Trophoblast cell (in vitro differentiated cells and primary cell): ENCODE results near the gene AGBL1.

Experiments
- DNase-seq, 2 donors: peaks; one replicate each; pipeline ENCODE4 v3.0.0-alpha.2; 2016
- H2AFZ ChIP-seq: 2 replicates; pipeline ENCODE4 v1.6.1; 2013; ENCODE audit warnings: low read length, moderate library complexity, mild to moderate bottlenecking; ENCODE audit not compliant: insufficient read depth, poor library complexity
- H2AK5ac ChIP-seq: 2 replicates; pipeline ENCODE4 v1.6.1; 2013; ENCODE audit warnings: mild to moderate bottlenecking, low read length
- H2BK120ac ChIP-seq: 2 replicates; pipeline ENCODE4 v1.6.1; 2013; ENCODE audit warnings: low read length, mild to moderate bottlenecking, moderate library complexity; ENCODE audit not compliant: insufficient read depth, poor library complexity
- H2BK12ac ChIP-seq: 2 replicates; pipeline ENCODE4 v1.6.1; 2013; ENCODE audit warnings: mild to moderate bottlenecking, low read length, moderate library complexity
- H2BK5ac ChIP-seq: 2 replicates; pipeline ENCODE4 v1.6.1; 2013; ENCODE audit warnings: low read length, low read depth, moderate library complexity, mild to moderate bottlenecking; ENCODE audit not compliant: poor library complexity
- H3K14ac ChIP-seq: 2 replicates; pipeline ENCODE4 v1.6.1; 2013; ENCODE audit warnings: mild to moderate bottlenecking, low read length
- H3K18ac ChIP-seq: 2 replicates; pipeline ENCODE4 v1.6.1; 2013; ENCODE audit warnings: mild to moderate bottlenecking, low read length
- H3K23ac ChIP-seq: 2 replicates; pipeline ENCODE4 v1.6.1; 2013; ENCODE audit warnings: low read length
- H3K27ac ChIP-seq: 2 replicates; pipeline ENCODE4 v1.5.1; 2013; ENCODE audit warnings: low read depth, mild to moderate bottlenecking, inconsistent platforms, low read length, moderate library complexity
- H3K27me3 ChIP-seq: 2 replicates; pipeline ENCODE4 v1.6.1; 2013; ENCODE audit warnings: inconsistent platforms, mild to moderate bottlenecking, low read length, moderate library complexity; ENCODE audit not compliant: insufficient read depth
- H3K36me3 ChIP-seq, 2 experiments: 1 replicate in 1 of 2; 2 replicates in 1 of 2; pipeline ENCODE4 v1.6.1; 2013; ENCODE audit warnings: low read length in 2 of 2, mild to moderate bottlenecking in 2 of 2, moderate library complexity in 1 of 2; ENCODE audit not compliant: insufficient read depth in 2 of 2, control insufficient read depth in 1 of 2
- H3K4ac ChIP-seq: 2 replicates; pipeline ENCODE4 v1.6.1; 2013; ENCODE audit warnings: low read depth, mild to moderate bottlenecking, low read length, moderate library complexity
- H3K4me1 ChIP-seq, 2 experiments: 1 replicate in 1 of 2; 2 replicates in 1 of 2; pipeline ENCODE4 v1.6.1; 2013; ENCODE audit warnings: low read length in 2 of 2, mild to moderate bottlenecking in 2 of 2, moderate library complexity in 1 of 2; ENCODE audit not compliant: insufficient read depth in 2 of 2, control insufficient read depth in 1 of 2
- H3K4me2 ChIP-seq: 2 replicates; pipeline ENCODE4 v1.6.1; 2013; ENCODE audit warnings: inconsistent platforms, mild to moderate bottlenecking, low read length, moderate library complexity
- H3K4me3 ChIP-seq: 2 replicates; pipeline ENCODE4 v1.5.1; 2013; ENCODE audit warnings: mild to moderate bottlenecking, low read depth, low read length, inconsistent platforms
- H3K79me1 ChIP-seq: one replicate; pipeline ENCODE4 v1.6.1; 2013; ENCODE audit warnings: low read length
- H3K79me2 ChIP-seq: 2 replicates; pipeline ENCODE4 v1.6.1; 2013; ENCODE audit warnings: low read length, mild to moderate bottlenecking; ENCODE audit not compliant: control insufficient read depth, insufficient read depth, poor library complexity
- H3K9ac ChIP-seq: 2 replicates; pipeline ENCODE4 v1.6.1; 2013; ENCODE audit warnings: mild to moderate bottlenecking, low read length
- H3K9me3 ChIP-seq: 2 replicates; pipeline ENCODE4 v1.6.1; 2013; ENCODE audit warnings: low read depth, mild to moderate bottlenecking, control low read depth, inconsistent platforms, low read length; ENCODE audit not compliant: insufficient read depth
- H4K12ac ChIP-seq: 2 replicates; pipeline ENCODE4 v1.6.1; 2013; ENCODE audit warnings: low read depth, mild to moderate bottlenecking, low read length, moderate library complexity
- H4K8ac ChIP-seq: 2 replicates; pipeline ENCODE4 v1.6.1; 2013; ENCODE audit warnings: low read depth, mild to moderate bottlenecking, low read length, moderate library complexity
- H4K91ac ChIP-seq: one replicate; pipeline ENCODE4 v1.6.1; 2013; ENCODE audit warnings: low read depth, mild to moderate bottlenecking, low read length, moderate library complexity
- WGBS: extraction: QIAGEN DNeasy Blood & Tissue Kit; methylation state at CpG from one replicate; pipeline ENCODE4 v1.1.7; 2013; ENCODE audit warnings: missing lambda C conversion rate; ENCODE audit not compliant: insufficient read length, insufficient coverage; ENCODE audit errors: extremely low coverage; 5-methylcytosine and 5-hydroxymethylcytosine counted together

AGBL1 gene

DNA sequence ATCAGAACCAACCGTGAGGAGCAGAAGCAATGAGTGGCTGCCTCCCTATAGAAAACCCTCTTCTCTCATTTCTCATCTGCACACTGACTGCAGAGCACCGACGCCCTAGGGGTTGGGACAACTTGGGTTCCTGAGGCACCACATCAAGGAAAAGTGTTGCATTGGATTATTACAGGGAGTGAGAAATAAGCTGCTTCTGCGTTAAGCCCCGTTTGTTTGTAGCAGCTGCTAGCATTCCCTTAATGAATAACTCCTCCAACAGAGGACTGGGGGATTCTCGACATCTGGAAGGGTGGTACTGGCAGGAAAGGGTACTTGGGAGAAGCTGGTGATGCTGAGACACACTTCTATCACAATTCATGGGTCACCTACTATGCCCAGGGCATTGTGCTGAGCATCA, 25.3 kb upstream of the AGBL1 start:
- no peak overlapping the region for H3K27ac ChIP-seq
- H3K4me3 ChIP-seq = no peak overlapping the region
- no peak overlapping the region for H2AK5ac ChIP-seq
- peaks cover 1% of the 10 kb centered on the region for H3K9me3 ChIP-seq
- no peak overlapping the region for H2BK5ac ChIP-seq
- H4K91ac ChIP-seq = no peak overlapping the region
- no peaks in the 10 kb centered on the region for H3K79me1 ChIP-seq
- no peak overlapping the region for H3K9ac ChIP-seq
- H3K4me2 ChIP-seq = no peak overlapping the region
- no peak overlapping the region for H3K23ac ChIP-seq
- H3K4ac ChIP-seq = no peak overlapping the region
- no peak overlapping the region for H4K12ac ChIP-seq
- no peak overlapping the region for H3K18ac ChIP-seq
- H4K8ac ChIP-seq = no peak overlapping the region
- H3K27me3 ChIP-seq = no peaks in the 10 kb centered on the region
- no peak overlapping the region for H2BK120ac ChIP-seq
- DNase-seq = no peak
- no peaks in the 10 kb centered on the region for H3K4me1 ChIP-seq
- no peak overlapping the region for H2AFZ ChIP-seq
- no peak overlapping the region for H2BK12ac ChIP-seq
- H3K14ac ChIP-seq = no peak overlapping the region
- H3K36me3 ChIP-seq = no peaks in the 10 kb centered on the region
- H3K79me2 ChIP-seq = no peaks in the 10 kb centered on the region
- WGBS = no CpG with 5 or more reads among the region's 6 CpGs

DNA sequence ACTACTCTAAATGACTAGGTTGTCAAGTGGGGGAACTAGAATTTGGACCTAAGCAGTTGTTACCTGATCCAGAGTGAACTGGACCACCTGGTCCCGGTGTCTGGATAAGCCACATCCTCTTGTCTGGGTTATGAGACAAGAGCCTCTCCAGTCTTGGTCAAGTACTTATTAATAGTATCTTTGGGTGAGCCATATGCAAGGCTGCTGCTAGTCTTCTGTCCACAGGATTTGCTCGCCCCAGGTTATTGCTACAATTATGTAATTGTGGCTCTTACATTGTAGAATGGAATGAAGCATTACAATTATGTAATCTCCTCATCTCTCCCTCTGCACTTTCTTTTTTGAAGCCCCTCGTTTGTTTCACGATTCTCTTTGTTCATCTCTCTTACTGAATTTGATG, 24.0 kb upstream of the AGBL1 start:
- Histone ChIP-seq H2BK120ac (no peak overlapping the region), H3K23ac (no peak overlapping the region), H3K14ac (no peak overlapping the region), H4K12ac (no peak overlapping the region), H4K8ac (no peak overlapping the region), H3K18ac (no peak overlapping the region), H3K27me3 (no peaks in the 10 kb centered on the region), H3K36me3 (no peaks in the 10 kb centered on the region), H3K27ac (no peak overlapping the region), H3K9ac (no peak overlapping the region), H2AFZ (no peak overlapping the region), H3K9me3 (peaks cover 1% of the 10 kb centered on the region), H3K4me1 (no peaks in the 10 kb centered on the region), H3K4me3 (no peak overlapping the region), H3K79me1 (no peaks in the 10 kb centered on the region), H2AK5ac (no peak overlapping the region), H3K4ac (no peak overlapping the region), H4K91ac (no peak overlapping the region), H3K4me2 (no peak overlapping the region), H2BK12ac (no peak overlapping the region), H3K79me2 (no peaks in the 10 kb centered on the region), H2BK5ac (no peak overlapping the region)
- WGBS = no CpG with 5 or more reads among the region's 4 CpGs
- DNase-seq = peak in 1 of 2 donors; percentile 12

DNA sequence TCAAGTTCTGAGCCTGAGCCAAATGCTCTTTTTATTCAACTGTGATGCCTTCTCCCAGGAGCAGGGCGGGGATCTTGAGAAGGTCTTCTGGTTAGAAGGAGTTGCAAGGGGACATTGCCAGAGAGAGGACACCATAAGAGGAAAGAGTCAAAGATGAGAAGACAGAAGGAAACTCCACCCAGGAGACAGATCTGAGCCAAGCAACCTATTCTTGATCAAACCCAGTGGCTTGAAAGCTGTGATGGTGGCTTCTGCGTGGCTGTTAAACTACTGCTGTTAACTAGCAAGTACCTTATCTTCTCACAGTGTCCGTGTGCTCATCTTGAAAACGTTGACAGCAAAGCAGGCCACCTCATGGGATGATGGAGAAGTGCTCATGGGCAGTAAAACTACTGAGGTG, 19.8 kb upstream of the AGBL1 start:
- H2BK12ac ChIP-seq = no peak overlapping the region
- no peak overlapping the region for H3K27ac ChIP-seq
- peaks cover 1% of the 10 kb centered on the region for H3K9me3 ChIP-seq
- no peak overlapping the region for H2BK5ac ChIP-seq
- no peaks in the 10 kb centered on the region for H3K36me3 ChIP-seq
- no peaks in the 10 kb centered on the region for H3K27me3 ChIP-seq
- H2BK120ac ChIP-seq = no peak overlapping the region
- H3K23ac ChIP-seq = no peak overlapping the region
- no peak overlapping the region for H3K18ac ChIP-seq
- no peak overlapping the region for H3K4me3 ChIP-seq
- no peak overlapping the region for H4K91ac ChIP-seq
- no peak overlapping the region for H3K4me2 ChIP-seq
- H3K4ac ChIP-seq = no peak overlapping the region
- H3K9ac ChIP-seq = no peak overlapping the region
- H2AK5ac ChIP-seq = no peak overlapping the region
- no peak overlapping the region for H4K8ac ChIP-seq
- H3K79me2 ChIP-seq = no peaks in the 10 kb centered on the region
- H3K79me1 ChIP-seq = no peaks in the 10 kb centered on the region
- H4K12ac ChIP-seq = no peak overlapping the region
- no peak overlapping the region for H3K14ac ChIP-seq
- no peaks in the 10 kb centered on the region for H3K4me1 ChIP-seq
- H2AFZ ChIP-seq = no peak overlapping the region
- no peak for DNase-seq
- WGBS = no CpG with 5 or more reads among the region's 4 CpGs

DNA sequence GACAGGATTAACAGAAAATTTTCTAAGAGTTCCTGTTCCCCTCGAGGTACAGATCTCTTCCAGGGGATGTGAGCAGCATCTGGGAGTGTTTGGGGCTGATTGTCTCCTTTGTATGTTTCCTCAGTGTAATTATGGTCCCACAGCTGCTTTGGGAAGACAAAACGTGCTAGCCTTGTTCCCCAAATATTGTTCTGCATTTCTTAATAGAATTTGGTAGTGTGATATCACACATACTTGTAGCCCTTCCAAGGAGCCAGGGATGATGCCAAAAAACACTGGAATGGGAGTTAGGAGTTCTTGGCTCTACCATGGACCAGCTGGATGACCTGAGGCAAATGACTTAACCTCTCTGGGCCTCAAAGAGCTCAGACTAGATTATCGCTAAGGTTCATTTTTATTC, 19.0 kb upstream of the AGBL1 start:
- Histone ChIP-seq H3K27ac (no peak overlapping the region), H3K18ac (no peak overlapping the region), H4K8ac (no peak overlapping the region), H3K4me2 (no peak overlapping the region), H3K9ac (no peak overlapping the region), H3K4ac (no peak overlapping the region), H2AK5ac (no peak overlapping the region), H2BK12ac (no peak overlapping the region), H4K12ac (no peak overlapping the region), H3K4me1 (no peaks in the 10 kb centered on the region), H3K9me3 (peaks cover 1% of the 10 kb centered on the region), H2BK120ac (no peak overlapping the region), H3K79me1 (no peaks in the 10 kb centered on the region), H2BK5ac (no peak overlapping the region), H3K79me2 (no peaks in the 10 kb centered on the region), H3K23ac (no peak overlapping the region), H3K4me3 (no peak overlapping the region), H4K91ac (no peak overlapping the region), H3K14ac (no peak overlapping the region), H3K36me3 (no peaks in the 10 kb centered on the region), H2AFZ (no peak overlapping the region), H3K27me3 (no peaks in the 10 kb centered on the region)
- no peak for DNase-seq
- no CpG with 5 or more reads among the region's 3 CpGs for WGBS
